Measurements from ENCODE around the gene PAQR5.

PAQR5 gene

DNA sequence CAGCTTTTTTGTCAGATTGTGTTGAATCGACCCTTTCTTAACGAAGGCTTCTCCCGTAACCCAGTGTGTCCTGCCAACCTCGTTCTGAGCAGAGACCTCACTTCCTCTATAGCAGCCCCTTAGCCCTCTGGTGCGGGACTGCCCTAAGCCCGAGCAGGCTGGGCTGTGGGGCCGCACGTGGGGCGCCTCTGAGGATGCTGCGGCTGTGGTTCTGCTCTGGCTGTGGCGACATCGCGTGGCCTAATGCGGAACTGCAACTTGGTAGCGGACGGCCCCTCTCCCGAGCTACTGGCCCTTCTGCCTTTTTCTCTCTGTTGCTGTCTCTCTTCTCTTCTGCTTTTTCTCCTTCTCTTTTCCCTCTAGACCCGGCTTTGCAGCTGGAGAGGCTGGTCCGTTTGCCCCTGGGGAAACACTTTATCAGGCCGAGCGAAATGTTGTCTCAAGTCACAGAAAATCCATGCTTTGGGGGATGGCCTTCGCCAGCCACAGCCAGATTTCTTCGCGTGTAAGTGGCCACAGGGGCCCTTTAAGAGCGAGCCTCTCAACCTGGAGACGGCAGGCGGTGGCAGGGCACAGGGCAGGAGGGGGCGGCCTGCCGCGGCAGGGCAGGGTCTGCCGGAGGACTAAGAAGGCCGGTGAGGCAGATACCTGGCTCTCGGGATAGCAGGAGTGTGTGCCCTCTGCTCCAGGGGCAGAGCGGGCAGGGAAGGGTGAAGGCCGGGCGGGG lies 96.0 kb downstream of the PAQR5 start:
- peak; percentile 87 for DNase-seq

DNA sequence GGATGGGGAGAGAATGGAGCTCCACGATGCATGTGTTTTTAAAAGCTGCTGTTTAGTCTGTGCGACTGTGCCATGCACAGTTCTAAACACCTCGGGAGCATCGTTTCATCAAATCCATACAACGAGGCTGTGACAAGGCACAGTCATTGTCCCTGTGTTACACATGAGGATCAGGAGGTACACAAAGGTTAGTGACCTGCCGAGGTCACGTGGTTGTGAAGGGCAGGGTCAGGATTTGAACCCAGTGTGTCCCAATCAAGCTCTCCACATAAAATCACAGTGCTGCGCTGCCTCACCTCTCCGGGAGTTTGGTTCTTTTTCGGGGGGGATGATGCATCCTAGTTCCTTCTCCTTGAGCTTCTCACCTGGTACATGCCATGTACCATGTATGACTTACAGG lies 96.7 kb downstream of the PAQR5 start:
- no peak for DNase-seq

DNA sequence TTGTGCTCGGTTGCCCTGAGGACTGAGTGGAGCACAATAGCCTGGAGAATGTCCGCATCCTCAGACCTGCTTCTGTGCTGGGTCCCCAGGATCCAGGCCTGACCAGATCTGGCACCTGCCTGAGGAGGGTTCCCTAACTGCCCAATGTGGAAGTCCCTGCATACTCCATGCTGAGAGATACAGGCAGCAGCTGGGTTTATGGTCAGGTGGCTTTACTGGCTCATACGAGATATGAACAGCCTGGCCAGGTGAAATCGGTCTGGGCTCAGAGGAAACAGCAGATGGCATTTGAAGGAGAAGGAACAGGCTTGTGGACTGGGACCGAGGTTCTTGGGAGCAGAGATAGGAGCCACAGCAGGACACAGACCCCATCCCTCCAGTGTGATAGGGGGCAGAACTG lies 97.3 kb downstream of the PAQR5 start:
- no peak for DNase-seq

DNA sequence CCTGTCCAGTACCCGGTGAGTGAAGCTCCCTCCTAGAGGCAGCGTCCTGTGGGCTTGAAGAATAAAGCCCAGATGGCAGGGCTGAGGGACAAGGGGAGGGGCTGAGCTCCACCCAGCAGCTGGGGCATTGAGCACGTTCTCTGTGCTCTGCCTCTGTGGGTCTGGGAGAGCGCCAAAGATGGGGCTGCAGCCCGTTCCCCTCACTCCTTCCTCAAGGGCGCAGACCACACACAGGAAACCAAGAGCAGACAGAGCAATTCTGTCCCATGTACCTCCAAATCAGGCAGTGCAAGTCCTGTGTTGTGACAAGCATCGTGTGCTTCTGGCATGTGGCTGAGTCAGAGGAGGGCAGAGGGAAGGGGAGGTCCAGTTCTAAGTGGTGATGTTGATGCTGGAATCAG lies 99.8 kb downstream of the PAQR5 start:
- no peak for DNase-seq

DNA sequence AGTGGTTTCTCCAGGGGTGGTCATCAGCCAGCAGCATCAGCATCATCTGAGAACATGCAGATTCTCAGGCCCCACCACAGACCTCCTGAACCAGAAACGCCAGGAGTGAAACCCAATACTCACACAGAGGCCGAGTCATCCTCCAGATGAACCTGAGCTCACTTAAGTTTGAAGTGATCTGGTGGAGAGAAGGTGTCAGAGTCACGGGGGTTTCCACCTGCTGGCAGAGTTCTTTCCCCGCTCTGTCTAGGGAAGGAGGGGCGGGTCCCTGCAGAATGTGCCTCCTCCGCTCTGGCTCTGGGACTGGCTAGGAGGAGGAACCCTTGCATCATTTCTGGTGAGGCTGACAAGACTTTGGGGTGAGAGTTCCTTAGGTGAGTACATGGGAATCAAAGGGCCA lies 102.1 kb downstream of the PAQR5 start:
- no peak for DNase-seq

DNA sequence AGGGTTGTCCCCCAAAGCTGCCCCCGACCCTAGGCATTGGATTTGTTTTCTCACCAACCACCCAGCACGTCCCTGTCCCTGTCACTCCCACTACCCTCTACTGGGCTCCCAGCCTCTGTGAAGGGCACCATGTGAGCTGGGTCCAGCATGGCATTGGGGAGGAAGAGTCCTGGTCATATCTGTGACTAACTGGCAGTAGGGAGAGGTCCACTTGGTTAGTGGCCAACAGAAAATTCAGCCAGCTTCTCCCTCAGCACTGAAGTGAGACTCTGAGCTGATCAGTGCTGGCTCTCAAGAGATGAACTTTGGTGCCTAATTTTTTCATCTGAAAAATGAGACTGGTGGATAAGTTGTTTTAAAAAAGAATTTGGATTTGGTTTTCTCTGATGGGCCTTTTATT lies 104.1 kb downstream of the PAQR5 start:
- no peak for DNase-seq

DNA sequence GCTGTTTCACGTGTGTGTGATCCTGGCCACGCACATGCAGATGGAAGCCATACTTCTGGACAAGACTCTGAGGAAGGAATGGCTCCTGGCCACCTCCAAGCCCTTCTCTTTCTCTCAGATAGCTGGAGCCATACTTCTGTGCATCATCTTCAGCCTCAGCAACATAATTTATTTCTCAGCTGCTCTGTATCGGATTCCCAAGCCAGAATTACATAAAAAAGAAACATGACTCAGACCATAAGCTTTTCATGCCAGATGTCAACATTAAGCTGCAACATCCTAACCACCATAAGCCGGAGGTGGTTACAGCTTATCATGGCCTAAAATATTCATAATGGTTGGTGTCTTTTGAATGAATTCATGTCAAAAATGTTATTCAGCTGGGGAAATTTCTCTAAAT lies 104.9 kb downstream of the PAQR5 start:
- DNase-seq, result no peak

DNA sequence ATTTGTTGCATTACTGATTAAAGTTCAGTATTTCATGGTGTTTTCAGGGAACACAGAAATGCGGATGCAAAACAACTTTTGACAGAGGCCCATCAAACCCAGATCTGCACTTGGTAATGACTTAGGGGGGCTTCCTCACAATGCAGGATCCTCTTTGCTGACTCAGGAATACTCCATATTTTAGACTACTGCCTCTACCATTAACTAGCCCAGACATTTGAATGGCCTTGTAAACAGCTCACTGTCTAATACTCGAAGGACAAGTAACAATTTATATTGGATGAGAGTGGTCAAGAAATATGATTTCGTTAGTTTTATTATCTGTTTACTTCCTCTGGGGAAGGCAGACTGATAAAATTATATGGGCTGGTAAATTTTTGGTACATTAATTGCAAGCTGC lies 106.4 kb downstream of the PAQR5 start:
- DNase-seq, result no peak

DNA sequence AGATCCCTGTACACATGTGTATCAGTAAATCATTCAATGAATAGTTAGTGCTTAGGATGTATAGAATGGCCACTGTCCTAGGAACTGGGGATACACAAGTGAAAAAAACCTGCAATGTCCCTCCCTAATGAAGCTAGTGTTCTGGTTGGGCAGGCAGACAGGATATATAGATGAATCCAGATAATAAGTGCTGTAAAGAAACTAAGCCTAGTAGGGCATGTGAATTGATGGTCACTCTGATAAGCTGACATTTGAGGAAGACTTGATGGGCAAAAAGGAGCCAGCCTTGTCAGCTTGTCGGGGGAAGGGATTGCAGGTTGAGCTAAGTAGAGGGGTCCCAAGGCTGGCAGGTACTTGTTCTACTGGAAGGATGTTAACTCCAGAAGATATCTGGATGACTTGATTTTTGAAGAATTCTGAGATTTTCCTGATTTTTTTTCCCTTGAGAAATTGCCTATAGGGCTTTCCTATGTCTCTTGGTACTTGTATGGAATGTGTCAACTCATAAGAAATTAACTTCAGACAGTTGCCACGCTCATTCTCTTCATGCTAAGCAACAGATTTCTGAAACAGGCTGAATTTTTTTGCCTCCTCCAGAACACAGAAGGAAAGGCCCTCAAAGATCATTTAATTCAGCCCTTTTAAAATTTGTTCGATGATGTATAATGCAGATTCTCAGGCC lies 109.1 kb downstream of the PAQR5 start:
- no peak for DNase-seq

DNA sequence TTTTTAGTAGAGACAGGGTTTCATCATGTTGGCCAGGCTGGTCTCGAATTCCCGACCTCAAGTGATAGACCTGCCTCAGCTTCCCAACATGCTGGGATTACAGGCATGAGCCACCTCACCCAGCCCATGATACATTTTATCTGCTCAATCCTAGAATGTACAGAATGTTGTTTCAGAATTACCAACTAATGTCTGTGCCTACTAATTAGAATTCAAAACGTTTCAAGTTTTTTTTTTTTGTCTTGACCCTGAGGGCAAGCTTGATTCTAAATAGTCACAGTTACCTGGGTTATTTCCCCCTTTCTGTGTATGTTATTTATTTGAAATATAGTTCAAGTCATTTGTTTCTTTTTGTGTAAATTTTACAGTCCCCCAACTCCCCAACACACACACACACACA lies 110.1 kb downstream of the PAQR5 start:
- DNase-seq, result no peak

DNA sequence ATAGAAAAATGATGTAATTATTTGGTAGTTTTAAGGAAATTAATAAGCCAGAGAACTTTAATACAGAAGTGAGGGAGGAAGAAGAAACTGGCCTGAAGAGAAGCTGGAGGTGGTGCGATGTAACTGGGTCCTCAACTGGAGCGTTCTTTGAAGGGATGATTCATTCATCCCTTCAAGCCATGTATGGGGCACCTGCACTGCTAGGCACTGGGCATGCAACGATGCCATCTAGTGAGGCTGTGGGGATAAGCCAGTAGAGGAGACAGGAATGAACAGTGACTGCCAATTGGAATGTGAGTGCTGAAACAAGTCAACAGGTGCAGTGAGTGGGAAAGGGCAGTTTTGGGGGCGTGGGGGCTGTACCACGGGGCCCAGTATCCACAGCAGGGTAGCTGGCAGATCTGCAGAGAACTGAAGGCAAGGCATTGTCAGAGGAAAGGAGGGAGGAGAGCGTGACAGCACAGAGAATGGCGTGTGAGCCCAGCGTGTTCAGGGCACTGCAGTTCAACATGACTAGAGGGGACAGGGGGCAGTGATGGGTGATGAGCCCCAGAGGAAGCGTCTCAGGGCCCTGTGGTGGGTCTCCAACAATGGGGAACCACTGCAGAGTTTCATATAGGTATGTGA lies 111.6 kb downstream of the PAQR5 start:
- peak; percentile 30 for DNase-seq

DNA sequence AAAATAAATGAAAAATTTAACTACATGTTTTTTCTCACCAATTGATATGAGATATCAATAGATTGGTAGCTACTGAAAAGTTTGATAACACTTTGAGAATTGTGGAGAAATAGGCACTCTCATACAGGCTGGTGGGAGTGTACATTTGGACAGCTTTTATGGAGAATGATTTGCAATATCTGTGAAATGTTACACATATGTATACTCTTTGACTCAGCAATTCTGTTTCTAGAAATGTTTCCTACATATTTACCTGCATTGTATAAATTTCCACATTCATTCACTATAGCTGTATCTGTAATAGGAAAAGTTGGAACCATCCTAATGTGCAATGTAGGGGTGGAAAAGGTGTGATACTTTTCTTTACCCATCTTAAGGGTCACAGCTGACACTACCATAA lies 113.6 kb downstream of the PAQR5 start:
- no peak for DNase-seq

DNA sequence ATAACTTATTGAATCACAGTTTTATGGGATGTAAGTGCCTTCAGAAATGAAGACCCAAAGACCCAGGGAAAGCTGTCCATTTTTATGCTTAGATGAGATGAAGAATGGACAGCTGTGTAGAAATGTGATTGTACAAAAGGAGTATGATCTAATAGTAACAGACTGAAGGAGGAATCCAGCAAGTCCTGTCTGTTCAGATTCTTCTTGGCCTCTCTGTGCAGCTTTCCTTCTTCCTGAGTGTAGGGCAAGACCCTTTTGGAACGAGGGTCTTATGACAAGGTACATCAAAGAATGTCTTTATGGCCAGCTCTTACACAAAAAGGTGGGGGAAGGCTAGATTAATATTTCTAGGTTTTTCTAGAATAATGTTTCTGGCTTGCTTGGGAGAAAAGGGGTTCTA lies 114.0 kb downstream of the PAQR5 start:
- DNase-seq, result no peak

DNA sequence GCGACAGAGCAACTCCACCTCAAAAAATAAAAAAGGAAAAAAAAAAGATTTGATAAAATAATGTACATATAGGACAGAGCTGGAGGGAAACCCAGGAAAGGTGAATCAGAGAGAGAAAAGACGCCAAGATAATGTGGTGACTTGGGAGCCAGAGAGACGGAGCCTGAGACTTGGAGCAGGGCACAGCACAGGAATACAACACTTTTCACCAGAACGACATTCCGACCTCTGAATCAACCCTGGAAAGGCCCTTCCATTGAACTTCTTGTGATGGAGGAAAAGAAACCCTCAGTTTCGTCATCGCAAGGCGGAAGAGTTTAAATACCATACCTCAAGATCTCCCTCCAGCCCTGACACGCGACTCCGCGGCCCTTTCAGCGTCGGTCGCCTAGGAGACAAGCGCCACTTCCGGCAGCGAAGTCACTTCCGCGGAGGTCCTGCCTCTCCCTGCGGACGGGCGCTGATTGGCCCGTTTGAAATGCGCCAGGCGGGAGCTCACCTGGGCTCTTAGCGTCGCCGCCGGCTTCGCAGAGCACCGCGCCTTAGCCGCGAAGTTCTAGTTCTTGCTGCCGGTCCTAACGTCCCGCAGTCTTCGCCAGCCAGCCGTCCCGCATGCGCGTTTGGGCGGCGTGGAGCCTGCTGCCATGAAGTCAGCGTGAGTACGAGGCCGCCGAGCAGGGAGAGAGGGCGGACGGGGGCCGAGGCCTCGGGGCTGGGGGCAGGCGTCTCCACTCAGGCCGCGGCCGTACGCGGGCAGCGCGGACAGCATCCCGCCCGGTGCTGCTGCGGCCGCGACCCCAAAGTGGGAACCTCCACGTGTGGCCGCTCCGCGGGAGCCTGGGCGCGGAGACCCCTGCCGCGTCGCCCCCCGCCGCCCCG lies 115.3 kb downstream of the PAQR5 start, which contains the start of gene KIF23:
Gene KIF23, plus strand, starts transcription at position 528 of the 879 bp plus-strand sequence. Its CDS starts 117 bp downstream, at position 645.
- peak; percentile 95 for DNase-seq

DNA sequence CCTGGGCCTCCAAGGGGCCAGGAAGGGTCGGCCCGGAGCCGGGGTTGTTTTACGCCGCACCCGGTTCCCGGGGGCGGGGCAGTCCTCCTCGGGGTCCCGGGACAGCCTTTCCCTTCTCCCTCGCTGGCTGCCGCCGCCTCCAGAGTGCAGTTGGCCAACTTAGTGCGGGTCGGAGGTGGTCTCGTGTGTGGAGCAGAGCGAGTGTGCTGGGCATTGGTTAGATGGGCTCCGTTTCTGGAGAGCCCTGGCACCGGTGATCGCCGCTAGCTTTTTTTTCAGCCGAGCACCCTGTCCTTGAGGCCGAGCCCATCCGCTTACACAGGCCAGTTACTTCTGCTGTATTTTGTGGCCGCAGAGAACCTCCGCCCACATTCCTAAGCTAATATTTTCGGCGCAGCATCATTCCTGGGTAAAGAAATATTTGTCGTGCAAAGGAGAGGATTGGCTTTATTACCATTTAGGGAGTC lies 116.0 kb downstream of the PAQR5 start:
- peak; percentile 12 for DNase-seq

DNA sequence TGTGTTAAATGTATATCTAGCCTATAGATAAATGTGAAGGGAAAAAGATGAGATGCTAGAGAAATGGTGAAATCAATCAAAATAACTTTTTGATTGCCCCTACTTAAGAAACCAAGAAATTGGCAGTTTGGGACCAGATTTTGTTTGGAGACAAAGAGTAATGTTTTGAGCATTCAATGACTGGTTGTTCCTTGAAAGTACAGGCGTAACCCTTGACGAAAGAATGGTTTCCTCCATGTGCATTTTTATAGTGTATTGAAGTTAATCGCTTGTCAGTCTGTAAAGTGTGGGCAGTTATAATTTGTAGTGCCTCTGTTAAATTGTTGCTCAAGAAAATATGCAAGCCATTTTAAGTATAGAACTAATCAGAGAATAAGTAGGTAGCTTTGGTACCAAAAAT lies 116.7 kb downstream of the PAQR5 start:
- DNase-seq, result no peak

DNA sequence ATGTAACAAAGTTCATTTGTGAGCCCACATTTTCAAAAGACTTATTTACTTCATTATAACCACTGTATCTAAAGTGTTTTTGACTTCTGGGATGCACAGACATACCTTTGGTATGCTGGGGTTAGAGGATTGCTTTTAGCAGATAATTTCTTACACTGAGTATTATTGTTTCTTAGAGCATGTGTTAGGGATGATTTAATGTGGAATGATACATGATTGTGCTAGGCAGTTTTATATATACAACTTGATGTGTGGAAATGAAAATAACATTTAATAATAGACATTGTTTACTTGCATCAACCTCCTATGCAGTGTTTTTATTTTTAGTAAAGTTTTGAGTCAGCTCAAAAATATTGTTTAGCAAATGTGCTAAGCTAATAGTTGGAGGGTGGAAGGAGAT lies 118.9 kb downstream of the PAQR5 start:
- DNase-seq, result no peak

DNA sequence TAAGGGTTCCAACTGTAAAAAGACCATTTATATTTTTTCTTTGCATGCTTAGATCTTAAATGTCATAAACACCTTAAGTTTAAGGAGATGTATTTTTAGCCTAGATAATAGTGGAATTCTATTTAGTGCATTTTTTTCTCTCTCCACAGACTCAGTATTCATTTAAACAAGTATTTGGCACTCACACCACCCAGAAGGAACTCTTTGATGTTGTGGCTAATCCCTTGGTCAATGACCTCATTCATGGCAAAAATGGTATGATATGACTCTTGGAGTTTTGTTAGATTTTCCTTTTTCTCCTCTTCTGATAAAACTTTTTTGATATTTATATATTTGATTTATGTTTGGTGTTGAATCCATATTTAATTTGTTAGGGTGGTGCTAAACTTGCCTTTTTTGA lies 122.8 kb downstream of the PAQR5 start:
- no peak for DNase-seq

DNA sequence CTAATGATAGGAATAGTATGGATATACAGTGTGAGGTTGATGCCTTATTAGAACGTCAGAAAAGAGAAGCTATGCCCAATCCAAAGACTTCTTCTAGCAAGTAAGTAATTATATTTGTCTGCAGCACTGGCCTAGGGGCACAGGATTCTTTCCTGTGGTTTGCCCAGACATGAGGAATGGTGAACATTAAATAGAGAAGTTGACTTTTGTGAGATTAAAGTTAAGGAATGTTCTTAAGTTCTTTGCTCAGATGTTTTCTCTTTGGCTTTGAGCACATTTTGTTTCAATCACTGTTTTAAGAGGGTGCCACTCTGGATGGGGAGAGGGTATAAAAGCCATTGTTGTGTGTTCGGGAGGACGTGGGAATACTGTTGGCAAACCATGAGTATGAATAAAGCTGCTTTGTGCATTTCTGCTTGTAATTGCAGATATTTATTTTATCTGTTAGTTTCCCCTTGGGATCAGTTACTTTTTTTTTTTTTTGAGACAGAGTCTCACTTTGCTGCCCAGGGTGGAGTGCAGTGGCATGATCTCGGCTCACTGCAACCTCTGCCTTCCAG lies 123.7 kb downstream of the PAQR5 start:
- DNase-seq, result no peak

DNA sequence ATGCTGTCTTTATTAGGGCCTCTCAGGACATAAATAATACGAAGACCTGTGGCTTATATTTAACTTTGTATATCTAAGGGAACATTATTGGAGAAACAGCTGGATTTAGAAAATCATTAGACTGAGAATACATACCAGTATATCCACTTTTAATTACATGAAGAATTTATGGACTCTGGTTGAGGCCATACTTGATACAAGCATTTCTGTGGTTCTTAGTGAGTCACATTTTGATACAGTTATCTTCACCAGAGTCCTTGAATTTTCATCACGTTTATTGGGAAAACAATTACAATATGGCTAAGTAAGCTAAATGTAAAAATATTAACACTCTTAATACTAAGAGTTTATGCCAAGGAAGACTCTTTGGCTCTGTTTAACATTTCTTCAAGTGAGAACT lies 125.3 kb downstream of the PAQR5 start:
- DNase-seq, result no peak

DNA sequence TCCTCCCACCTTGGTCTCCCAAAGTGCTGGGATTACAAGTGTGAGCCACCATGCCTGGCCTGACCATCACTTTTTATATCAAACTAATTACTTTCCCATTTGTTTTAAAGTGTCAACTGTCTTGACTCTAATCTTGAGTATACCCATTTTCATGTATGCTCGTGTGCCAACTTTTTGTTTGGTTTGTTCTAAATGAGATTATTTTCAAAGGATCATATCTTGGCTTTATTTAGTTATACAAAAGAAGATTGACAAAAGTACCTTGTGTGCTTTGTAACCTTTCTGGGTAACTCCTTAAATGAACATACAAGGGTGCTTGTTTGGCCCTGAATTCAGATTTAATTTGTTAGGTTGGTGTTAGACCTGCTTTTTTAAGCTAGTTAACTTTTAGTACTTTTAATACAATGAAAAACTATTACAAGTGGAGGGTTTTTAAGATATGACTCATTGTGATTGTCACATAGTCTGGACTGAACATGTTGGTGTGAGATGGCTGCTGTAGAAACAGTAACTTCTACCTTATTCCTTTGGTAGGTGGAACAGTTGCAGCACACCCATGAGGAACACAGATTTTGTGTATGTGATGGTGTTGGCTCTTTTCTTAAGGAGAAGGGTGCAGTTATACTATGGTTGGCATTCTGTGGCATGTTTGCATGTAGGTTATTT lies 126.2 kb downstream of the PAQR5 start:
- no peak for DNase-seq

DNA sequence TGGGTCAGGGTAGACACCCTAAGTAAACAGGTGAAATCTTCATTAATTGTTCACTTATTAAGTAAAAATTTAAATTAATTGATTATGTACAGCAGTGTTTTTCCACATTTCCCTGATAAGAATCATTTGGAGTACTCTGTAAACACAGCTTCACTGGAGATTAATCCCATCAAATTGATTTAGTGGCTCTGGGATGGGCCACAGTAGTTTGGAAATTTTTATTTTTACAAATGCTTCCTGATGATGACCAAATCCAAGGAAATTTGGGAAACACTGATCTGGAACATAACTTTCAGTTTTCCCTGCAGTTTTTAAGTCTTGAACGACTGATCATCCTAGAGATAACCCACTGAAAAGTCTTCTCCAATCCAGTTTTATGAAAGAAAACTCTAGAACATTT lies 135.1 kb downstream of the PAQR5 start:
- DNase-seq, result no peak
